ENCODE data around the gene CD2AP. TPM values are rescaled to one million over a fixed set of nuclear protein-coding genes. Genes with fewer than 3 reads are reported as not detected.
A peak's percentile ranks its signal among the peaks of the same experiment; 100 is the strongest.

Gene CD2AP
- total RNA-seq, 4 donors from 2014 or later, result 49.8 to 140 (median 93.3) TPM

- in situ Hi-C loops (cut with MboI; ENCODE audit: low pct_ligation_motif_present in 1 of 4, low pct_unique_long_range_greater_than_20kb in 1 of 4, low sequenced_read_pairs in 3 of 4), result loop anchor here in 2 of 4 donors (5.0 kb wide), 2 partner anchors 147 to 152 kb away; partner anchors contain the start of gene OPN5 (in 1 of the 2)
- Histone ChIP-seq H3K4me3 (no peak overlapping the region), H3K9me3 (no peaks in the 10 kb centered on the region), H3K4me1 (peaks cover 3 to 38% (median 17%) of the 10 kb centered on the region in 4 donors), H3K27ac (no peak overlapping the region), H3K27me3 (no peaks in the 10 kb centered on the region), H3K36me3 (no peaks in the 10 kb centered on the region)
- intact Hi-C loops (cut with DNase I; ENCODE audit: low total_unique reads), result no loop called here
- TF ChIP-seq EP300 (IDR thresholded peaks at IDR 0.05; ENCODE audit: low read depth) (no peak), POLR2A (IDR thresholded peaks at IDR 0.05) (no peak), CTCF (IDR thresholded peaks at IDR 0.05) (no peak), POLR2AphosphoS5 (IDR thresholded peaks at IDR 0.05) (no peak)
- no peak for DNase-seq
- WGBS, 2 donors (ENCODE audit: low coverage in 1 of 2), result 43 to 45% methylated on average over 3 of the region's 3 CpGs
Observed at GRCh38 chr6:47630587-47630986, 153.0 kb downstream of the CD2AP start.

- Histone ChIP-seq H3K27me3 (no peaks in the 10 kb centered on the region), H3K36me3 (no peaks in the 10 kb centered on the region), H3K4me3 (no peak overlapping the region), H3K4me1 (peaks cover 3 to 38% (median 17%) of the 10 kb centered on the region in 4 donors), H3K27ac (peak overlapping the region; percentile 51 to 74 (median 66)), H3K9me3 (no peaks in the 10 kb centered on the region)
- in situ Hi-C loops (cut with MboI; ENCODE audit: low pct_ligation_motif_present in 1 of 4, low pct_unique_long_range_greater_than_20kb in 1 of 4, low sequenced_read_pairs in 3 of 4) (loop anchor here in 2 of 4 donors (5.0 kb wide), 2 partner anchors 146 to 151 kb away; partner anchors contain the start of gene OPN5 (in 1 of the 2)), intact Hi-C loops (cut with DNase I; ENCODE audit: low total_unique reads) (no loop called here)
- DNase-seq, result no peak
- peak; percentile 63 to 80 (median 68) for TF ChIP-seq CTCF (IDR thresholded peaks at IDR 0.05)
- TF ChIP-seq EP300 (IDR thresholded peaks at IDR 0.05; ENCODE audit: low read depth), result no peak
- TF ChIP-seq POLR2A (IDR thresholded peaks at IDR 0.05), result no peak
- TF ChIP-seq POLR2AphosphoS5 (IDR thresholded peaks at IDR 0.05), result no peak
- WGBS, 2 donors (ENCODE audit: low coverage in 1 of 2), result 43 to 64% methylated on average over 6 of the region's 6 CpGs
Observed at GRCh38 chr6:47631269-47631772, 153.7 kb downstream of the CD2AP start.

GRCh38 chr6:47631797-47632196 is 154.2 kb downstream of the CD2AP start:
- no peak for DNase-seq
- no peak overlapping the region for H3K4me3 ChIP-seq
- H3K27me3 ChIP-seq, result no peaks in the 10 kb centered on the region
- 30 to 33% methylated on average over 2 to 3 of the region's 3 CpGs for WGBS, 2 donors (ENCODE audit: low coverage in 1 of 2)
- in situ Hi-C loops (cut with MboI; ENCODE audit: low pct_ligation_motif_present in 1 of 4, low pct_unique_long_range_greater_than_20kb in 1 of 4, low sequenced_read_pairs in 3 of 4) (loop anchor here in 2 of 4 donors (5.0 kb wide), 2 partner anchors 146 to 151 kb away; partner anchors contain the start of gene OPN5 (in 1 of the 2)), intact Hi-C loops (cut with DNase I; ENCODE audit: low total_unique reads) (no loop called here)
- no peaks in the 10 kb centered on the region for H3K36me3 ChIP-seq
- peak overlapping the region; percentile 51 to 74 (median 66) for H3K27ac ChIP-seq
- TF ChIP-seq POLR2A (IDR thresholded peaks at IDR 0.05) (no peak), CTCF (IDR thresholded peaks at IDR 0.05) (no peak), EP300 (IDR thresholded peaks at IDR 0.05; ENCODE audit: low read depth) (no peak)
- no peaks in the 10 kb centered on the region for H3K9me3 ChIP-seq
- H3K4me1 ChIP-seq, result peaks cover 3 to 38% (median 17%) of the 10 kb centered on the region in 4 donors

GRCh38 chr6:47633141-47633540 is 155.6 kb downstream of the CD2AP start:
- 57 to 75% methylated on average over 2 to 3 of the region's 3 CpGs for WGBS, 2 donors (ENCODE audit: low coverage in 1 of 2)
- Histone ChIP-seq H3K4me1 (peaks cover 3 to 38% (median 17%) of the 10 kb centered on the region in 4 donors), H3K9me3 (no peaks in the 10 kb centered on the region), H3K4me3 (no peak overlapping the region), H3K27ac (no peak overlapping the region), H3K36me3 (no peaks in the 10 kb centered on the region), H3K27me3 (no peaks in the 10 kb centered on the region)
- in situ Hi-C loops (cut with MboI; ENCODE audit: low pct_ligation_motif_present in 1 of 4, low pct_unique_long_range_greater_than_20kb in 1 of 4, low sequenced_read_pairs in 3 of 4) (loop anchor here in 2 of 4 donors (5.0 kb wide), 2 partner anchors 144 to 149 kb away; partner anchors contain the start of gene OPN5 (in 1 of the 2)), intact Hi-C loops (cut with DNase I; ENCODE audit: low total_unique reads) (no loop called here)
- DNase-seq, result no peak
- TF ChIP-seq POLR2AphosphoS5 (IDR thresholded peaks at IDR 0.05) (no peak), EP300 (IDR thresholded peaks at IDR 0.05; ENCODE audit: low read depth) (no peak), POLR2A (IDR thresholded peaks at IDR 0.05) (no peak), CTCF (IDR thresholded peaks at IDR 0.05) (no peak)

Measured in transverse colon (tissue), 4 donors.